GM18499 (cell line): ENCODE results near the gene CCNJL.
"Not testable (repeated sequence)": the region's sequence is repeated elsewhere in the genome, so short reads cannot be mapped to it uniquely, and the experiment has no call there.

Experiments
- ATAC-seq: cut with Tn5 transposase; IDR thresholded peaks from one replicate; pipeline ENCODE4 v1.9.1; 2021; ENCODE audit warnings: moderate number of reproducible peaks; ENCODE audit not compliant: insufficient read depth, unreplicated experiment

CCNJL gene

DNA sequence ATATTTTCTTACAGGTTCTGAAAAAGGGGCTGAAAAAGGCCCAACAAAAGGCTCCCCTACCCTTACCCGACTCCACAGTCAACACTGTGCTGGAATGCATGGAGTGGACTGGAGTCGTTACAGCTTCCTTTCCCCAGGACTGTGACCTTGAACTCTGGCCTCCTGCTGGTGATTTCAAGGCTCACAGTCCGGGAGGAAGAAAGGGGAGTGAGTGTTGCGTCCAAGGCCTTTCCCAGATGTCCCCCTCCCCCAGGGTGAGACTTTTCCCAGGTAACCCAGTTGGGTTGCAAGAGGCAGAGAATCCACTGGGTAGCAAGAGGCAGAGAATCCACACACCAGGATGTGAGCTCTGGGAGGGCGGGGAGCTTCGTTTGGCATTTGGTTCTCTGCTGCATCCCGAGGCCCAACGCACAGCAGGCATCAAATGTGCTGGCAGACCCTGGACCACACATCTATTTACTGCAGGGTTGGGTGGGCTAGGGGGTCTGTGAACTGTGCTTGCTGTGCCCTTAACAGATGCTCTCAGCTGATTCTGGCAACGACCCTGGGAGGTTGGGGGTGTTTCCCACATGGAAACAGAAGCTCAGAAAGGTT lies 45.5 kb downstream of the CCNJL start:
- no peak for ATAC-seq

DNA sequence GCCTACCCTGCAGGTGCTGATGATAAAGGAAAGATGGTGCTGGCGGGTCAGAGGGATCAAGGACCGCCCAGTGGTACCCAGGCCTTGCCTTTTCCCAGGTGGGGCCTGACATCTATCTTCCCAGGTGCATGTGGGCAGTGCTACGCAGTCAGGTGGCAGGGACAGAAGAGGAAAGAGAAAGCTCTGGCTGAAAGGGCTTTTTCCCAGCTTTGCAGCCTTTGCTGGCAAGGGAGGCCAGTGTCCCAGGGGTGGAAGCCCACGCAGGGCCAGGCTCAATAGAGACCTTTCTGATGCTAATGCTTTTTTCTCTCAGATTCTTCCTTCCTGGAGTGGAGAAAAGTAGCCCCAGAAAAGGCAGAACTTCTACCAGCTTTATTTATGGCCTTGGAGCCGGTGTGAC lies 46.3 kb downstream of the CCNJL start:
- ATAC-seq, result no peak

DNA sequence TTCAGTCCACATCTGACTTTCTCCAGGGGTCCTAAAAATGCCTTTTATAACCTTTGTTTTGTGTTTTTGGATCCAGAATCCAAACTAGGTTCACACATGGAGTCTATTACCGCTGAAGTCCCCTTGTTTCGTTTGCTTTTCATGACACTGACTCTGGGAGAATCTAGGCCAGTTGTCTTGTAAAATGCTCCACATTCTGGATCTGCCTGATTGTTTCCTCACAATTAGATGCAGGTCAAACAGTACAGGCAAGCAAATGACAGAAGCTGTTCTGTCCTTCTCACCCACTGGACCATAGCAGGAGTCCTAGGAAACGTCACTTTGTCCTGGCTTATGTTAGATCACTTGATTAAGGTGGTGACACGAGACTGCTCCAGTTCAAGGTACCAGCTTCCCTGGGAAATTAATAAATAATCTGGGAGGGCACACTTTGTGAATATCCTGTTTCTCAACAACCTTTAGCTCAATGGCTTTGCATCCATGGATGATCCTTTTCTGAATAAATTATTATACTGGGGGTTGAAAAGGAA lies 49.0 kb downstream of the CCNJL start:
- ATAC-seq, result no peak

DNA sequence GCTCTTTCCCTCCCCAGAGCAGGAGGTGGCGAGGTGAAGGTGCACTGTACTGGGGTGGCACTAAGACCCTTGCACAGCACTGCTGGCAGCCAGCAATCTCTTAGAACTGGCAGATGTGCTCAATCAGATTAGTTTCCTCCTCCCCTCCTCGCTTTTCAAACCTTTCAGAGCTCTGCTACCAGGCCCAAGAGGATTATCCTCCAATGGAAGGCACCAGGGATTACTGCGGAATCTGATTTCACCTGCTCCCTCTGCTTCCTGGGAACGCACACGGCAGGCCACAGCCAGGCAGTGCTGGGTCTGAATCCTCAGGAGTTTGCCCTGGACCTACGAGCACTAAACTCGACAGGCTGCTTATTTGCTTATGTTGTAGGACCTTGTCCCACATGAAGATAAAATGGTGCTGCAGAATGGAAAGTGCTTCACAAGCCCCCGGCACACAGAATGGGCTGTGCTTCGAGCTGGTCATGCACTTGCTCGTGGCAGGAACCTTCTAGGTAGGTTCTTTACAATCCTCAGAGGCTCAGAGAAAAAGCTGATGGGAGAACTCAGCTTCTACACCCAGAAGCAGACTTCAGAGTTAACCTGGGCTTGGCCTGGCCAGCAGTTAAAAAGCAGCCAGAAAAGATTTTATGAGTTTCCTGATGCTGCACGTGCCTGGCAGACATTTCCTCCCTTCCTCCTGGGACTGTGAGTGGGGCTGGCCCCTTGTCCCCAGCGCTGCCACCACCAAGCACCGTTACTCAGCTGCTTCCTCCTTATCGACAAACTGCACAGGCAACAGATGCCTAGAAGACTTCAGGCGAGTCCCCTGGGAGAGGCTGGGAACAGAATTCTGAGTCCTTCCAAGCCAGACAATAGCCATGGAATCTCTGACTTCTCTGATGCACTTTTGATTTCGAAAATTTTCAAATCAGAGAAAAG lies 50.0 kb downstream of the CCNJL start:
- ATAC-seq, result no peak

DNA sequence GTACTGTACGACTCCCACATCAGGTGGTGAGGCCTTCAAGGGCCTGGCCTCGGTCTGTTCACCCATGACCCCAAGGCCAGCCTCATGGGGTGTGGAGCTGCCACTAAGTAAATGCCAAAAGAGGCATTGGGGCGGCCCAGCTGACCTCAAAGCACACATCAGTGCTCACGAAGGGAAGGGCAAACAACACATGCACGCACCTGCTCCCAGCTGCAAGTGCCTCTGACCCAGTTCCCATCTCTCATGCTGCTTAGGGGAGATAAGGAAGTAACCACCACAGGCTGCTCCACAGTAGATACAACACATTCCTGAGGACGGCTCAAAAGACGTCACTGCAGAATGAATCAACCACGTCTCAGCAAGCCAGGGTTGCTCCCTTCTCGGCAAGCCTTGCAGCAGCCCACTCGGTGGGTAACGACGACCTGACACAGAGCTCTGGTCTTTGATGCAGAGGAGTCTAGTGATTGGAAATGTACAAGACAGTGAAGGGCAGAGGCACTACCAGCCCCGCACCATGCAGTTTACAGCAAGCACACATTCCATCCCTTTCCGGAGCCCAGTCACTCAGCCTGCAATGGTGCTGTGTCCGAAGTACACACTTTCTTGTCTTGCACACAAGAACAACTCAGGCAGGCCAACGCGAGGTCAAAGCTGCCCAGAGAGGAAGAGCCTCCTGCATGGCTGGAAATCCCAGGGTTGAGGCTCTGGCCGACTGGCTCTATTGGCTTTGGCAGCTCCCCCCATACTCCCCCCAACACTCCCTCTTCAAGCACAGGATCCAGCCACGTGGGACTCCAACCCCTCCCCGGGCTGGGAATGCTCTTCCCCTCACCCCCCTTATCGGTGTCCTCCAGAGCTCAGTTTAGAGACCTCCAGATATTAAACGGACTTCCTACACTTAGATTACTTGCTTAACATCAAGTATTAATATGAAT lies 51.2 kb downstream of the CCNJL start:
- ATAC-seq, result no peak

DNA sequence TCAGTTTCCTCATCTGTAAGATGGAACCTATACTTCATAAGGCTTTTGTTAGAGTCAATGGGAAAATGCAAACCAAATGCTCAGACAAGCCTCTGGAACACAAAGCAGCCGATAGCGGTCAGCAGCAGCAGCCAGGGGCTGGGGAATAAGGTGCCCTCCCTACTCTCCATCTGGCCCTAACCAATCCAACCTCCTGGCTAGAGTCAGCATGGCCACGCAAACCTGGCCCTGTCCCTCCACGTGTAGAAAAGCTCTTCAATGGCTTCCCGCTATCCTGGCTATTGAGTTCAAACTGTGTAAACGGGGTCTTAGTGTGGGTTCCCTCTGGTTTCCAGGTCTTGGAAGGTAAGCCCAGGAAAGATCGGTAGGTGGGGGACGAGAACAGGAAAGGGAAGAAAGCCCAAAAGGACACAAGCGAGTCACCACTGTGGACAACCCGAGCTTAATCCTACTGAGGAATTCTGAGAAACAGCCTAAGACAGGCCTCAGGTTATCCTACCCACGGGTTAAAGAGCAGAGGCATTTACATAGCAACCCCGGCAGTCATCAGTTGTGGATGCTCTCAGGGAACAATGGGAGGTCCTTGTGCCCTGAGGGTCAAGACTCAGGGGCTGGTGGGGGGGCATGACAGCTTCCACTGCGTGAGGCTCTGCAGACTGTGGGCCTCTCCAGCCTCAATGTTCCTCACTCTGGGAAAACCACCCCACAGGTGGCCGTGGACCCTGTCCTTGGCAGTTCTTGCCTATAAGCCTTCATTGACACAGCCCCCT lies 52.2 kb downstream of the CCNJL start:
- ATAC-seq, result no peak

DNA sequence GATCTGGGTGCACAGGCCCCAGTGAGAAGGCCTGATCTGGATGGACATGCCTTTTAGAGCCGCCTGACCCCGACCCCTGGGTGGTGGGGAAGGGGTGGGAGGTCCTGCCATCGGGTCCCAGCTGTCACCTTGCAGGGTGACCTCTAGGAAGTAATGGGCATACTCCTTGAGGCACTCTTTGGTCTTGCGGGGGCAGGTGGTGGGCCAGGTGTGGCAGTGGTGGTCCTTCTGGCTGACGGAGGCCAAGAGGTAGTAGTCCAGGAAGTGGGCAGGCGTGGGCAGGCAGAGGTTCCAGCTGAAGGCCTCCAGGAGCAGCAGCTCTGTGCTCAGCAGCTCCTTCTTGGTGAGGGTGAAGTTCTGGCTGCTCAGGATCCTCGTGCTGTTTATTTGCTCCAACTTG lies 53.0 kb downstream of the CCNJL start:
- no peak for ATAC-seq

DNA sequence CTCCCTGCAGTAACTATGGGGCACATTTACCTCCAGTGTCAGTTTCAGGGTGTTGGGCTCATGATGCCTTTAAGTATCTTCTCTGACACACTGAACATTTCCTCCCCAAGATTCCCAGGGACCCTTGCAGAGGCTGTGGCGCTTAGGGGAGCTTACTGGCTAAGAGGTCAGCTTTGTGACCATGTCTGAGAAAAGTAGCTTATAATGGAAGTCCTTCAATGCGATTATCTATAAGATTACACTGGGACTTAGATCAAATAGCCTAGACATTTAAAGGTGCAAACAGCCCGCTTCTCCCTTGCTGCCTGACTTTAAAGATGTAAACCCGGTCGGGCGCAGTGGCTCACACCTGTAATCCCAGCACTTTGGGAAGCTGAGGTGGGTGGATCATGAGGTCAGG lies 57.7 kb downstream of the CCNJL start:
- no peak for ATAC-seq

DNA sequence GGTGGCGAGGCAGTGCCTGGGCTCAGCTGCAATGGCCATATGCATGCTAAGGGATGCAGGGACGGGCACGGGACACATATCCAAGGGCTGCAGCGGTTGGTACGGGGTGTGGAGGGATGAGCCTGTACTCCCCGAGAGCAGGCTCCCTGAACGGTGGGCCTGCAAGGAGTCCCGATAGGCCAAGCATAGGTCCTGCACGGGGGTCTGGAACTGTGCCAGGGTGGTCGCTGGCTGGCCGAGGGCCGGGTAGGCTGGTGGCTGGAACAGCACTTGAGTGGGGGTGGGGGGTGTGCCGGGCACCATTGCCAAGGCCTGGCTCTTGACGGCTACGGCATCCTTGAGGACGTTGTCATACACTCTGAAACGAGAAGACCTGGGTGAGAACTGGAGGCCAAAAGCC lies 58.9 kb downstream of the CCNJL start:
- ATAC-seq, result no peak

DNA sequence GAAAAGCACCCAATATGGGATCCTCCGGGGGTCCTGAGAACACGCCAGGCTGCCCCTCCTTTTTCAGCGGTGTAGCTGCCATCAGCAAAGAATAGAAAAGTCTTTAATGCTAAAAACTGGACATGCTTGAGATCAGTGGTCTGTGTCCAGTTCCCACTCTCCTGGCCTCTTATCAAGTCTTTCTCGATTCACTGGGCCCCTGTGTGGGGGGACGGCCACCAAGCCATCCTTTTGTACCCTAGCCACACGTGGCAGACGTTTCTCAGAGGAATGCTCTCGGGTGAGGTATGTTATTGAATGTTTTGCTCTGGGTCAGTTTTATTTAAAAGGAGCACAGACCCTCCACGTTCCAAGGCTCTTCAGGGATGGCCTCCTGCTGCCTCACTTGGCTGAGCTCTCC lies 59.4 kb downstream of the CCNJL start:
- ATAC-seq, result no peak

DNA sequence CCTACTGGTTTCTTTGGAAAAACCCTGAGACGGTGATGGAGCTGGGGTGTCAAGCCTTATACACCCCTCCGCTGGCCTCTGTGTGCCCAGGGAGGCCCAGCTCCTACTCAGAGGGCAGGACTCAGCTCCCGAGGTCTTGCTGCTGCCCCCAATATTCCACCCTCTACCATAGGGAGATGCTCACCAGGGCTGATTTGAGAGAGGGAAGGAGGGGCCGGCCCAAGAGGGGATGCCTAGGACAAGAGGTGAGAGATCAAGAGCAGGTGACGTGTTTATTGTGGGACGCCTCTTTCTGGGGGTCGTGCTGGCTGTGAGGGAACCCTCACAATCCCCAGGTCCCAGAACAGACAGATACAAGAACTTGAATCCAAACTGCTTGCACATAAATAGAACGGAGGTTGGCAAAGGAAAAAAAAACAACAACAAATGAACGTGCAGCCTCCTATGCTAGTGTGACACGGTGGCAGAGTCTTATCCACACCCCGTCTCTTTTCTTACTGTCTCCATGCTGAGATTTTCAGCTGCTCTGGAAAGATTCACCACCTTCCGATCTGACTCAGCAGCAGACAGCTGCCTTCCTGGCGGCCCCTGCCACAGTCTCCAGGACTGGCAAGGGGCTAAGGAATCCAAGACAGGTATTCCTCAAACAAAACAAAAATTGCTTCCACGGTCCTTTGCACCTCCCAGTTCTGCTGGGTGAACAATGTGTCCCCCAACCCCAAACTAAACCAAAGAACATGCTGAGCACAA lies 60.8 kb downstream of the CCNJL start:
- no peak for ATAC-seq

DNA sequence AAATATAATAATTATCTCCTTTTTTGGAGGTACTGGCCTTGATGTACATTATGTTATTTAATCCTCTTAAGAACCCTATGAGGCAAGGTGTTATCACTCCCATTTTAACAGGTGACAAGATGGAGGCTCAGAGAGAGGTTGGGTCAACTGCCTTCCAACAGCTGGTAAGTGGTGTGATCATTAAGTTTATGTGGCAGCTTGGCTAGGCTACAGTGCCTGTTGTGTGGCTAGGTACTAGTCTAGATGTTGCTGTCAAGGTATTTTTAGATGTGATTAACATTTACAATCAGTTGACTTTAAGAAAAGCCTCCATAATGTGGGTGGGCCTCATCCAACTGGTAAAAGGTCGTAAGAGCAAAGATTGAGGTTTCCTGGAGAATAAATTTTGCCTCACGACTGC lies 61.5 kb downstream of the CCNJL start:
- no peak for ATAC-seq

DNA sequence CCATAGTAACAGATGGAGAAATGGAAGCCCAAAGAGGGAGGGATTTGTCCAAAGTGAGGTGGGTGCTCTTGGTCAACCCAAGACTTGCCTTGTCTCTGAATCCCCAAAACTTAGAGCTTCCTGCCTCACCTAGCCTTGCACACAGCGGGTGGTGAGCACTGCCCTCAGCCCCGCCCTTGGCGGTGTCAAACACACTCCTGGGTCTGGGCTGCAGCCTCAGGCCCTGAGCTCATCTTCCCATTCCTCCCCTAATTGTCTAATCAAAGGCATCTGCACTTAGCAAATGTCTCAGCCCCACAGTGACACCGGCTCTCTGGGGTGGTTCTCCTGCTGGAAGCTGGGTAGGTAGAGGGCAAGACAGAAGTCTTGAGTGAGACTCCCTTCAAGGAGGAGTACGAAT lies 62.1 kb downstream of the CCNJL start:
- ATAC-seq, result no peak

DNA sequence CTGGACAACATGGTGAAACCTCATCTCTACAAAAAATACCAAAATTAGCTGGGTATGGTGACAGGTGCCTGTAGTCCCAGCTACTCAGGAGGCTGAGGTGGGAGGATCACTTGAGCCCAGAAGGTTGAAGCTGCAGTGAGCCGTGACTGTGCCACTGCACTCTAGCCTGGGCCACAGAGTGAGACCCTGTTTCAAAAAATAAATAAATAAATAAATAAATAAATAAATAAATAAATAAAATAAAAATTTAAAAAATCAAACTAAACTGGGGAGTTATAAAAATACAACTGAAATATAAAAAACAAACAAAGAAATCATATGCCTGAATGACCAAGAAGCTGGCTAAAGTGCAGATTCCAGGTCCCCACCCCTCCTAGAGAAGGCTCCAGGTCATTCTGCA lies 62.8 kb downstream of the CCNJL start:
- not testable (repeated sequence) for ATAC-seq

DNA sequence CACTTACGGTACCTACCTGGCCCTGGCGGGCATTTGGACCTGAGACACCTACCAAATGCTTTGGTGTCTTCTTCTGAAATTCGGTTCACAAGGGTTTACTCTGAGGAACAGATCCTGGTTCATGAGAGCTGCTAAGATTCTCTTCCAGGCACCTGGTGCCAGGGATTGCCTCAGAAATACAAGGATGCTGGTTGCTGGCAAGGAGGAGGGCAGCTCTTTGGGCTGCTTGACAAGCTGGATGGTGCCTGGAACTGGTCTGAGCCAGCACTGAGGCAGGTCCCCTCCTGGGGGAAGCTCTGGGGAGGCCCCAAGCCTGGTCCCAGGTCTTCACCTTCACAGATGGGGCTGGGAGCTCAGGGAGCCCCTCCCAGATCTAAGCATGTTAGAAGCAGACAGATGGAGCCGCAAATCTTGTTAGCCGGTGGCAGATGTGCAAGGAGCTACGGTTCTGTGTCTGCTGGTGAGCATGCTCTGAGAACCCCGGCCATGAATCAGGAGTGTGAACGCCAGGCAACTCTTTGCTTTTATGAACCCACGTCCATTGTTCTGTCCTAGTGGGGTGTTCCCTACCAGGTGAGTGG lies 66.8 kb downstream of the CCNJL start:
- no peak for ATAC-seq

DNA sequence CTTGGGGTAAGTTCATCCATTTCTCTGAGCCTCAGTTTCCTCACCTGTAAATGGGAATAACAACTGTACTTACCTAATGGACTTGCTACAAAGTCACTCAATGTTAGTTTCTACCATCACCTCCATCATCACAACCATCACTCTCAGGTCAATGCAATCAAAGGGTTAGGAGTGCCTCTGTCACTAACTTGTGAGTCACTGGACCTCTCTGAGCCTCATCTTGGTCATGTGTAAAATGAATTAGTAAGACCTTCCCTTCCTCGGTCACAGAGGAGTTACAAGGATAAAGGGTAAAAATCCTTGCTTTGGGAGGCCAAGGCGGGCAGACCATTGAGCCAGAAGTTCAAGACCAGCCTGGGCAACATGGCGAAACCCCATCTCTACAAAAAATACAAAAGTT lies 70.2 kb downstream of the CCNJL start:
- ATAC-seq, result no peak

DNA sequence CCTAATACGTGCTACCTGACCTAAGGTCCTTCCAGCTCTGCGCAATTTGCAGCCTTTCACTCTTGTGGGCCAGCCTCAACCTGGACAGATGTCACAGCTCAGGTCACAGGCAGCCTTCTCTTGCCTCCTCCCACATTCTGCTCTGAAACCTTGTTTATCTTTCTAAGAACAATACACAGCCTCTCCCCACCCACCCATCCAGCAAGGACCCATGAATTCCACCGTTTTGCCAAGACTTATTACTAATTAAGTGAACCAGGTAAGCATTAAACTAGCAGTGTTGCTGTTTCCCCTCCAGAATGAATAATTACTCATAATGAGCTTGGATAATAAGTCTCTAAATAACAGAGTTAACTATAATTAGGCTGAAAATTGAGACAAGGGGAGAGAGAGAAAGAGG lies 72.0 kb downstream of the CCNJL start:
- ATAC-seq, result no peak

DNA sequence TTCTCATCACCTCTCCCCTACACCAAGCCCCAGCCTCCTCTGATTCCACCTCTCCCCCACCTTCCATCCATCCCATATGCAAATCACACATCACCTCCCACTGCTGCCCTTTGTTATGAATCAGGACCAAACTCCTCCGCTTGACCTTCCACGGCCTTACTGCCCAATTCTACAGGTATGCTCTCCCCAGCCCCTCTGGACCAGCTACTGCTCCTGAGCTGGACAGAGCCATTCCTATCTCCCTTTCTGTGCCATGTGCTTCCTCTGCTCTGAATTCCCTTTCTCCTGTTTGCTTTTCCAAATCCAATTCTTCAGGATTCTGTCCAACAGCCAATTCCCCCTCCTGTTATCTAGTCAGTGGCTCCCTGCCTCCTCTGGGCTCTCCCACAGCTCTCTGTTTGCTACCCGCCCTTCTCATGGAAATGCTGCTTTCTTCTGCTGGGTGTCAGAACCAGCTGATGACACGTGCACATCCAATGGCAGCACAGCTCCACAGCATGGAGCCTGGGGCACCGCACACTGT lies 74.7 kb downstream of the CCNJL start:
- no peak for ATAC-seq

DNA sequence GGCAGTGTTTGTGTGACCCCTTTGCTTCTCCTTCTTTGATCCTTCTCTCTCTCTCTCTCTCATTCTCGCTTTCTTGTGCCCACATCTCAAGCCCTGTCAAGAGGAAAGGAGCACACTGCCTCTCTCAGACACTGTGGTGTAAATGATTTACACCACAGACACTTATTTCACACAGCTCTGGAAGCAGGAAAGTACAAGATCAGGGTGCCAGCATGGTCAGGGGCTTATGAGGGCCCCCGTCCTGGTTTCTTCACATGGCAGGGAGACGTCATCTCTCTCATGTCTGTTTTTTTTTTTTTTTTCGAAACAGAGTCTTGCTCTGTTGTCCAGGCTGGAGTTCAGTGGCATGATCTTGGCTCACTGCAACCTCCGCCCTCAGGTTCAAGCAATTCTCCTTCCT lies 76.6 kb downstream of the CCNJL start:
- ATAC-seq, result no peak
